Gastrocnemius medialis (tissue), 4 donors: ENCODE measurements around the gene ADAM12.

Experiments used
- CTCF ChIP-seq, 5 experiments: fragments of 450-650 bp in 3 of 5; fragments of 200-600 bp in 2 of 5; sonication (generic) in 2 of 5; IDR thresholded peaks in 4 of 5; conservative IDR thresholded peaks in 1 of 5; 1 replicate in 4 of 5; 2 replicates in 1 of 5; pipeline ENCODE4 v1.5.1; 2016 to 2019; ENCODE audit warnings: antibody characterized with exemption in 5 of 5, mild to moderate bottlenecking in 3 of 5, moderate library complexity in 3 of 5
- POLR2A ChIP-seq, 2 donors: fragments of 450-650 bp; IDR thresholded peaks; one replicate each; pipeline ENCODE4 v1.6.1; 2017; ENCODE audit warnings: antibody characterized with exemption in 2 of 2, mild to moderate bottlenecking in 2 of 2, moderate library complexity in 2 of 2

DNA sequence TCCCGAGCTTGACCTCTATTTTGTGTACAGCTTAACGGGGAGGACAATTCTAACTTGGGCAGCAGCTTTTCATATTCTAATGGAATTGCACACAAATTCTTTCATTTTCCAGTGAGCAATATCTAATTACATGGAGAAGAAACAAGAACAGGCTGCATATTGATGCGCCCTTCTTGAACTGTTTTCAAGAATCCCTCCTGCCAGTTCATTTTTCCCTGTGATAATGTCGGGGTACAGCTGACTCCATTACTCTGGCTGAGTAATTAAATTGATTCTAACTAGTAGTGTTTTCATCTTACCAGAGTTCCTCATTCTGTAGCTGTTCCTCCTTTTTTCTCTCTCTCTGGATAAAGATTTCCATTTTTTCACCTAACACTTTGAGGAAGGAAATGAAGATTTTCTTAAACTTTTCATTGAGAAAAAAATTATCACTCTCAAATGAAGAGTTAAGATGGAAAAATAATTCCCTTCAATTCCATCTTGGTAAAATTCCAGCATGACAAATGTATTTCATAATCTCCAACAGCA lies 301.1 kb downstream of the ADAM12 start:
- TF ChIP-seq CTCF (IDR thresholded peaks at IDR 0.05 in 4 of 5, conservative IDR thresholded peaks at IDR 0.05 in 1 of 5) (no peak), POLR2A (IDR thresholded peaks at IDR 0.05) (no peak)
